ENCODE measurements around the gene CYP2U1. TPM values are rescaled to one million over a fixed set of nuclear protein-coding genes. Genes with fewer than 3 reads are reported as not detected.
A peak's percentile ranks its signal among the peaks of the same experiment; 100 is the strongest.
"Not testable (repeated sequence)": the region's sequence is repeated elsewhere in the genome, so short reads cannot be mapped to it uniquely, and the experiment has no call there.

Gene CYP2U1
- total and polyA plus RNA-seq, 2 donors: 8.9 to 16.4 TPM

DNA sequence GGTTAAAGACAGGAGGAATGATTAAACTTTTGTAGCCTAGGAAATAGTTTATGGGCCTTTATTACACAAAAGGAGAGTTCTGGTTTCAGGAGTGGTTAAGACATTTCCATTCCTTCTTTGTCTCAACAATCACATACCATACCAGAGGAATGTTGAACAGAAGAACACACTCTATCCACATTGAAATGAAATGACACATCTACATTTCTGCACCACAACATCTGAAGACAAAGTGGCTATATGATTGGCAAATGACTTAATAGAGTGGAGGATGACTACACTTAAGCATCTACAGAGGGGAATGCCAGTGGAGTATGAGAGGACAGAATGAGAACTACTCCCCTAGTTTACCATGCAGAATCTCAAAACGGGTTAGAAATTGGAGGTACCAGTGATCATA lies 8.0 kb downstream of the CYP2U1 start:
- H3K4me1 ChIP-seq (ENCODE audit: insufficient read depth): no peaks in the 10 kb centered on the region
- no peak overlapping the region for H3K4me3 ChIP-seq (ENCODE audit: low read depth, low read length)
- 96% methylated on average over 1 of the region's 1 CpG for WGBS
- no peak for DNase-seq (ENCODE audit: extremely low spot score)
- no peak overlapping the region for H3K27ac ChIP-seq (ENCODE audit: low read depth)
- no peaks in the 10 kb centered on the region for H3K36me3 ChIP-seq (ENCODE audit: insufficient read depth)

DNA sequence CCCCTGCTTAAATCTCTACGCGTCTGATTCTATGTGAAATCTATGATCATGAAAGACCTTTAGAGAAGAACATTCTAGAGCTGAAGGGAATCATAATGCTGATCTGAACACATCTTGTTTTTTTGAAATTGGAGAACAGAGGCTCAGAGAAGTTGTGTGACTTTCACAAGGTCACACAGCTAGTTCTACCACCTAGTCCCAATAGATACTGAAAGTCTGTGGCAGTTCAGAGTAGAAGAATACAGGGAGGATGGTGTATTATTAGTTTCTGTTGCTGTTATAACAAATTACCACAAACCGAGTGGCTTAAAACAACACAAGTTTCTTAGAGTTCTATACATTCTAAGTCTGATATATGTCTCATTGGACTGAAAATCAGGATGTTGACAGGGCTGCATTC lies 14.5 kb downstream of the CYP2U1 start:
- over 99% methylated on average over 3 of the region's 3 CpGs for WGBS
- Histone ChIP-seq H3K4me3 (ENCODE audit: low read depth, low read length) (no peak overlapping the region), H3K36me3 (ENCODE audit: insufficient read depth) (peaks cover 5% of the 10 kb centered on the region), H3K4me1 (ENCODE audit: insufficient read depth) (no peaks in the 10 kb centered on the region), H3K27ac (ENCODE audit: low read depth) (no peak overlapping the region)
- DNase-seq (ENCODE audit: extremely low spot score): no peak

GRCh38 chr4:107950746-107951540 lies 19.6 kb downstream of the CYP2U1 start:
- no peak for DNase-seq (ENCODE audit: extremely low spot score)
- Histone ChIP-seq H3K36me3 (ENCODE audit: insufficient read depth) (peaks cover 5% of the 10 kb centered on the region), H3K4me3 (ENCODE audit: low read depth, low read length) (no peak overlapping the region), H3K27ac (ENCODE audit: low read depth) (no peak overlapping the region), H3K4me1 (ENCODE audit: insufficient read depth) (no peaks in the 10 kb centered on the region)
- WGBS: 93% methylated on average over 2 of the region's 2 CpGs

DNA sequence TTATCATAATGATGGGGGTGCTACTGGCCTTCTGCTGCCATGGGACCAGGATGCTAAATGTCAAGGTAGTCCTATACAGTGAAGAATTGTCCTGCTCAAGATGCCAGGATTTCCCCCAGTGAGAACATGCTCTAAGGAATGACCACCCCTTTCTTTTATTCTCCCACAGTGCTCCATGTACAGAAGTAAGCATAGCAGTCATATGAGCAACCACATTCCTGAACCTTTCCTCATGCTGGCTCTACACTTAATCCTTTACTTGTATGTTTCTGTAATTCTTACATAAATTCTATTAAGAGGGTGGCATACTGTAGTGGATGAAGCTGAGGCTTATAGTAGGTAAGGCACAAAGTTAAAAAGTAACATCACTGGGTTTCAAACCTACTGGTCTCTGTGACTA lies 20.2 kb downstream of the CYP2U1 start:
- H3K4me3 ChIP-seq (ENCODE audit: low read depth, low read length): no peak overlapping the region
- peaks cover 5% of the 10 kb centered on the region for H3K36me3 ChIP-seq (ENCODE audit: insufficient read depth)
- no peaks in the 10 kb centered on the region for H3K4me1 ChIP-seq (ENCODE audit: insufficient read depth)
- no peak for DNase-seq (ENCODE audit: extremely low spot score)
- no peak overlapping the region for H3K27ac ChIP-seq (ENCODE audit: low read depth)

- WGBS: 80% methylated on average over 1 of the region's 1 CpG
- H3K4me3 ChIP-seq (ENCODE audit: low read depth, low read length): no peak overlapping the region
- H3K36me3 ChIP-seq (ENCODE audit: insufficient read depth): no peaks in the 10 kb centered on the region
- H3K4me1 ChIP-seq (ENCODE audit: insufficient read depth): no peaks in the 10 kb centered on the region
- DNase-seq (ENCODE audit: extremely low spot score): no peak
- H3K27ac ChIP-seq (ENCODE audit: low read depth): no peak overlapping the region
Observed at GRCh38 chr4:107956011-107956410, 24.7 kb downstream of the CYP2U1 start.

DNA sequence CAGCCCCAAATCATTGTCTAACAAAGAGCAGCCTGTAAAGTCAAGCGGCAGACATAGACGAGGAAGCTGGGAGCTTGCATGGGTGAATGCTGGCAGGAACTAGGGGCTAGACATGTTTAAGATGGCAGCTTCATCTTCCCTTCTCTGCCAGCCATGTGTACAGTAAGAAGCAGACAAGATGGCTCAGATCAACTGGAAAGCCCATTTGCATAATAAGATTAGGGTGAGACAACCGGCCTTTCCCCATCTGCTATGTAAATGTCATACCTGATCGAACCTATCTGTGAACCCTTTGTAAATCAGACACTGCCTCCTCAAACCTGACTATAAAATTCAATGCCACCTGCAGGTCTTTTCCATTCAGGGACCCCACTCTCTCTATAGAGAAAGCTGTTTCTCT lies 35.6 kb downstream of the CYP2U1 start:
- DNase-seq (ENCODE audit: extremely low spot score): no peak
- H3K4me1 ChIP-seq (ENCODE audit: insufficient read depth): no peaks in the 10 kb centered on the region
- WGBS: 52% methylated on average over 4 of the region's 4 CpGs
- peak overlapping the region; percentile 38 for H3K27ac ChIP-seq (ENCODE audit: low read depth)
- no peaks in the 10 kb centered on the region for H3K36me3 ChIP-seq (ENCODE audit: insufficient read depth)
- no peak overlapping the region for H3K4me3 ChIP-seq (ENCODE audit: low read depth, low read length)

- not testable (repeated sequence) for H3K4me3 ChIP-seq (ENCODE audit: low read depth, low read length); H3K36me3 ChIP-seq (ENCODE audit: insufficient read depth); DNase-seq (ENCODE audit: extremely low spot score); H3K27ac ChIP-seq (ENCODE audit: low read depth); H3K4me1 ChIP-seq (ENCODE audit: insufficient read depth)
Observed at GRCh38 chr4:107967519-107967918, 36.2 kb downstream of the CYP2U1 start.

DNA sequence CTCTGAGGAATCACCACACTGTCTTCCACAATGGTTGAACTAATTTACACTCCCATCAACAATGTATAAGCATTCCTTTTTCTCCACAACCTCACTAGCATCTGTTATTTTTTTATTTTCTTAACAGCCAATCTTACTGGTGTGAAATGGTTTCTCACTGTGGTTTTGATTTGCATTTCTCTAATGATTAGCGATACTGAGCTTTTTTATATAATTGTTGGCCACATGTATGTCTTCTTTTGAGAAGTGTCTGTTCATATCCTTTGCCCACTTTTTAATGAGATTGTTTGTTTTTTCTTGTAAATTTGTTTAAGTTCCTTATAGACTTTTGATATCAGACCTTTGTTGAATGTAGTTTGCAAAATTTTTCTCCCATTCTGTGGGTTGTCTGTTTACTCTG lies 36.6 kb downstream of the CYP2U1 start:
- H3K36me3 ChIP-seq (ENCODE audit: insufficient read depth); H3K4me3 ChIP-seq (ENCODE audit: low read depth, low read length); H3K27ac ChIP-seq (ENCODE audit: low read depth); H3K4me1 ChIP-seq (ENCODE audit: insufficient read depth); DNase-seq (ENCODE audit: extremely low spot score): not testable (repeated sequence)
- WGBS: 97% methylated on average over 1 of the region's 1 CpG

- no peaks in the 10 kb centered on the region for H3K36me3 ChIP-seq (ENCODE audit: insufficient read depth)
- 93% methylated on average over 12 of the region's 12 CpGs for WGBS
- H3K4me1 ChIP-seq (ENCODE audit: insufficient read depth): no peaks in the 10 kb centered on the region
- H3K27ac ChIP-seq (ENCODE audit: low read depth): no peak overlapping the region
- DNase-seq (ENCODE audit: extremely low spot score): no peak
- H3K4me3 ChIP-seq (ENCODE audit: low read depth, low read length): no peak overlapping the region
Observed at GRCh38 chr4:107970063-107970798, 38.9 kb downstream of the CYP2U1 start.

GRCh38 chr4:107972605-107973004 lies 41.3 kb downstream of the CYP2U1 start:
- no peak for DNase-seq (ENCODE audit: extremely low spot score)
- H3K27ac ChIP-seq (ENCODE audit: low read depth): no peak overlapping the region
- H3K36me3 ChIP-seq (ENCODE audit: insufficient read depth): no peaks in the 10 kb centered on the region
- no peak overlapping the region for H3K4me3 ChIP-seq (ENCODE audit: low read depth, low read length)
- H3K4me1 ChIP-seq (ENCODE audit: insufficient read depth): no peaks in the 10 kb centered on the region

- Histone ChIP-seq H3K36me3 (ENCODE audit: insufficient read depth) (no peaks in the 10 kb centered on the region), H3K4me3 (ENCODE audit: low read depth, low read length) (no peak overlapping the region), H3K4me1 (ENCODE audit: insufficient read depth) (no peaks in the 10 kb centered on the region), H3K27ac (ENCODE audit: low read depth) (no peak overlapping the region)
- DNase-seq (ENCODE audit: extremely low spot score): no peak
- WGBS: 86% methylated on average over 3 of the region's 3 CpGs
Observed at GRCh38 chr4:107974523-107974922, 43.2 kb downstream of the CYP2U1 start.

DNA sequence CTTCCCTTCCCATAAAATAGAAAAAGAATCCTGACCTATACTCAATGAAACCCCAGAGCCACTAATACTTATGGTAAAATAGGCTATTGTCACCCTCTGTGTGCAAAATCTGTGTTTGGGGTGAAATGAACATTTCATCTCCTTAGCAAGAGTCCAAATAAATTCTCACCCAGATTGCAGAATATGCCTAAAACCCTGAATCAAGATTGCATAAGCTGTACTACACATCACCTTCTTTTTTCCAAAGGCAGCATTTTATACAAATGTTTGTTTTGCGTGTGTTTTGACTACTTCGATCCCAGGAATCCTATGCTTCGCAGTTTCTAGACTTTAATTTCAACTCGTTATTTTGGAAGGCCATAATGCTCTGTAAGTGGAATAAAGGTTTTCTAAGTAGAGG lies 46.1 kb downstream of the CYP2U1 start:
- H3K27ac ChIP-seq (ENCODE audit: low read depth): no peak overlapping the region
- H3K4me3 ChIP-seq (ENCODE audit: low read depth, low read length): no peak overlapping the region
- DNase-seq (ENCODE audit: extremely low spot score): no peak
- H3K4me1 ChIP-seq (ENCODE audit: insufficient read depth): no peaks in the 10 kb centered on the region
- H3K36me3 ChIP-seq (ENCODE audit: insufficient read depth): no peaks in the 10 kb centered on the region
- WGBS: 91% methylated on average over 4 of the region's 4 CpGs

DNA sequence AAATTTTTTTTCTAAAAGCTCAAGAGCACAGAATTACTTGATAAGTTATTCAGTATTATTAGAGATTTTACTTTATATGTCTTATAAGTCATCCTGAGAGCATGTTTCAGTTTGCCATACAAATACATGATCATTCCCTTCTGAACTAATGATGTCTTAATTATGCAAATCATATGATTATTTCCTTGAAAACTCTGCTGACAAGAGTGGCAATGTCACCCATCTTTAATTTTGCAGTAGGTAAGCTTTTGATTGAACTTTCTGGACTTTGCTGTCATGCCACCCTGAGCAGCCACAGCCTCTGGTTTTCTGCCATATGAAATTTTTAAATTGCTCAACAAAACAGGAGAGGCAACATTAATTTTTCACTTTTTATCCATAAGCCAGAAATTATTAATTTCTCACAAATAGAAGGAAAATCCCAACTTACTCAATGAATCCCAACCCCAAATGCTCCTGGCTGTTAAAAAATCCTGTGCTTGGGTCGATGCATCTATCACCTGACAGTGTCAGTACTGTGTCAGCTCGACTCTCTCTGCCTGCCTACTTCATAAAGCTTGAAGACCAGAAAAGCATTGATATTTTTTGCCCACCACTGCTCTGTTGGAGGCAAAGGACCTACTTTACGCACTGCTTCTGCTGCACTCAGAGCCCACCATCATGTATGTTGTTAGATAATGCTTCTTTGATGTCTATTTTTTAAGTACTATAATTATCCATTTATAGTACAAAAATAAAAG lies 46.8 kb downstream of the CYP2U1 start:
- Histone ChIP-seq H3K27ac (ENCODE audit: low read depth) (no peak overlapping the region), H3K4me3 (ENCODE audit: low read depth, low read length) (no peak overlapping the region), H3K36me3 (ENCODE audit: insufficient read depth) (no peaks in the 10 kb centered on the region), H3K4me1 (ENCODE audit: insufficient read depth) (no peaks in the 10 kb centered on the region)
- DNase-seq (ENCODE audit: extremely low spot score): no peak
- WGBS: 66% methylated on average over 3 of the region's 3 CpGs
